Posterior vena cava (tissue), 2 donors: ENCODE measurements around the gene CXCL6. TPM values are rescaled to one million over a fixed set of nuclear protein-coding genes. Genes with fewer than 3 reads are reported as not detected.

Experiments
- DNase-seq: peaks from one replicate; pipeline ENCODE4 v3.0.0-alpha.2; 2020; ENCODE audit warnings: low spot score
- intact Hi-C, 2 donors: fragments of 100-400 bp; cut with DNase I; formaldehyde crosslinking; loops; one replicate each; pipeline versions ENCODE4 v1.14.1 to v1.14.2; 2022 to 2023
- total RNA-seq, 2 donors: library from RNA; stranded (reverse); fragmentation: NEBNext Ultra II Directional; extraction: Animal tissue kit (Norgen Biotek cat#: 25700); gene quantifications; one replicate each; pipeline ENCODE4 v1.2.1, GENCODE V29; 2021
- donor health status: DM: yes; HTN: yes; CAD: no.
- donor health status: DM: yes; HTN: yes; CAD: no.

Gene CXCL6
- total RNA-seq, 2 donors from 2014 or later = not detected

- intact Hi-C loops = no loop called here
These were observed 3.2 kb downstream of the CXCL6 start for GRCh38 chr4:73839715-73840114.

GRCh38 chr4:73841243-73841925 is 4.9 kb downstream of the CXCL6 start:
- DNase-seq = no peak
- intact Hi-C loops = no loop called here

More at GRCh38 chr4:73839715-73840114, 3.2 kb downstream of the CXCL6 start:
- DNase-seq = no peak

GRCh38 chr4:73842696-73843095 is 6.2 kb downstream of the CXCL6 start:
- no peak for DNase-seq
- intact Hi-C loops = no loop called here

GRCh38 chr4:73843369-73843768 is 6.9 kb downstream of the CXCL6 start:
- DNase-seq = no peak
- intact Hi-C loops = no loop called here

- no peak for DNase-seq
- intact Hi-C loops = no loop called here
These were observed 7.9 kb downstream of the CXCL6 start for GRCh38 chr4:73844345-73844744.

GRCh38 chr4:73844806-73845205 is 8.3 kb downstream of the CXCL6 start:
- no peak for DNase-seq
- intact Hi-C loops = no loop called here

- intact Hi-C loops = no loop called here
- no peak for DNase-seq
These were observed 11.2 kb downstream of the CXCL6 start for GRCh38 chr4:73847526-73848182.

- intact Hi-C loops = no loop called here
- no peak for DNase-seq
These were observed 11.8 kb downstream of the CXCL6 start for GRCh38 chr4:73848183-73848777.

GRCh38 chr4:73850261-73850970 is 13.9 kb downstream of the CXCL6 start:
- intact Hi-C loops = no loop called here
- no peak for DNase-seq

GRCh38 chr4:73851293-73851692 is 14.8 kb downstream of the CXCL6 start:
- DNase-seq = no peak
- intact Hi-C loops = no loop called here

- intact Hi-C loops = no loop called here
- DNase-seq = no peak
These were observed 16.3 kb downstream of the CXCL6 start for GRCh38 chr4:73852771-73853170.

GRCh38 chr4:73853246-73853704 is 16.8 kb downstream of the CXCL6 start, which contains the start of gene PF4V1:
TSS of gene PF4V1 (plus strand) at chr4:73853296. CDS start at chr4:73853363, 67 bp downstream.
- intact Hi-C loops = no loop called here
- no peak for DNase-seq

GRCh38 chr4:73853718-73854473 is 17.4 kb downstream of the CXCL6 start:
- DNase-seq = no peak
- intact Hi-C loops = no loop called here

- DNase-seq = no peak
- intact Hi-C loops = no loop called here
These were observed 18.9 kb downstream of the CXCL6 start for GRCh38 chr4:73855406-73855805.

- intact Hi-C loops = no loop called here
- DNase-seq = no peak
These were observed 20.0 kb downstream of the CXCL6 start for GRCh38 chr4:73856518-73856917.

GRCh38 chr4:73859614-73860088 is 23.2 kb downstream of the CXCL6 start:
- DNase-seq = no peak
- intact Hi-C loops = no loop called here

- no peak for DNase-seq
- intact Hi-C loops = no loop called here
These were observed 23.7 kb downstream of the CXCL6 start for GRCh38 chr4:73860181-73860580.

- DNase-seq = no peak
- intact Hi-C loops = no loop called here
These were observed 24.4 kb downstream of the CXCL6 start for GRCh38 chr4:73860917-73861316.

GRCh38 chr4:73862322-73862721 is 25.8 kb downstream of the CXCL6 start:
- DNase-seq = no peak
- intact Hi-C loops = no loop called here
